ENCODE data around the gene RSPO3. TPM values are rescaled to one million over a fixed set of nuclear protein-coding genes. Genes with fewer than 3 reads are reported as not detected.

Gene RSPO3
- total RNA-seq, 1 experiment from 2014 or later, result not detected

- ChIA-PET POLR2A (interaction anchor here (0.8 kb wide), 1 partner anchor 22 kb away, joined by 3 read pairs; no protein-coding TSS in a partner anchor), CTCF (interaction anchor here (0.7 to 0.8 kb wide), 2 partner anchors 14 to 1147 kb away, joined by 3 to 4 read pairs; no protein-coding TSS in a partner anchor)
- TF ChIP-seq CTCF (IDR thresholded peaks at IDR 0.05; ENCODE audit: unreplicated experiment), result no peak
- DNase-seq (ENCODE audit: unreplicated experiment), result peak; percentile 10
- no TSS peak for BruUV-seq (replicated peaks)
- H3K36me3 Mint-ChIP-seq (ENCODE audit: insufficient read depth, unreplicated experiment), result no peaks in the 10 kb centered on the region
- no peak overlapping the region for H3K27ac Mint-ChIP-seq (ENCODE audit: low read depth, unreplicated experiment)
- peaks cover 94% of the 10 kb centered on the region for H3K27me3 Mint-ChIP-seq (ENCODE audit: insufficient read depth, unreplicated experiment)
- no peak overlapping the region for H3K4me3 Mint-ChIP-seq (ENCODE audit: unreplicated experiment)
- H3K4me1 Mint-ChIP-seq (ENCODE audit: insufficient read depth, unreplicated experiment), result no peaks in the 10 kb centered on the region
- H3K9me3 Mint-ChIP-seq (ENCODE audit: unreplicated experiment), result no peaks in the 10 kb centered on the region
- intact Hi-C loops (cut with micrococcal nuclease), result no loop called here
Observed at GRCh38 chr6:127176146-127176545, 57.7 kb downstream of the RSPO3 start.

GRCh38 chr6:127177030-127177922 is 58.8 kb downstream of the RSPO3 start:
- CTCF ChIA-PET, result no interaction called here
- H3K4me1 Mint-ChIP-seq (ENCODE audit: insufficient read depth, unreplicated experiment), result no peaks in the 10 kb centered on the region
- intact Hi-C loops (cut with micrococcal nuclease), result no loop called here
- H3K27me3 Mint-ChIP-seq (ENCODE audit: insufficient read depth, unreplicated experiment), result peaks cover 95% of the 10 kb centered on the region
- peak; percentile 8 for DNase-seq (ENCODE audit: unreplicated experiment)
- no peaks in the 10 kb centered on the region for H3K9me3 Mint-ChIP-seq (ENCODE audit: unreplicated experiment)
- POLR2A ChIA-PET, result interaction anchor here (0.7 kb wide), 1 partner anchor 67 kb away, joined by 3 read pairs; no protein-coding TSS in a partner anchor
- no peak overlapping the region for H3K27ac Mint-ChIP-seq (ENCODE audit: low read depth, unreplicated experiment)
- peaks cover 4% of the 10 kb centered on the region for H3K36me3 Mint-ChIP-seq (ENCODE audit: insufficient read depth, unreplicated experiment)
- BruUV-seq (replicated peaks), result no TSS peak
- no peak overlapping the region for H3K4me3 Mint-ChIP-seq (ENCODE audit: unreplicated experiment)
- TF ChIP-seq CTCF (IDR thresholded peaks at IDR 0.05; ENCODE audit: unreplicated experiment), result no peak

- H3K4me1 Mint-ChIP-seq (ENCODE audit: insufficient read depth, unreplicated experiment), result no peaks in the 10 kb centered on the region
- H3K36me3 Mint-ChIP-seq (ENCODE audit: insufficient read depth, unreplicated experiment), result peaks cover 4% of the 10 kb centered on the region
- no peak for DNase-seq (ENCODE audit: unreplicated experiment)
- H3K9me3 Mint-ChIP-seq (ENCODE audit: unreplicated experiment), result no peaks in the 10 kb centered on the region
- TF ChIP-seq CTCF (IDR thresholded peaks at IDR 0.05; ENCODE audit: unreplicated experiment), result no peak
- peaks cover 95% of the 10 kb centered on the region for H3K27me3 Mint-ChIP-seq (ENCODE audit: insufficient read depth, unreplicated experiment)
- CTCF ChIA-PET, result no interaction called here
- H3K4me3 Mint-ChIP-seq (ENCODE audit: unreplicated experiment), result no peak overlapping the region
- intact Hi-C loops (cut with micrococcal nuclease), result no loop called here
- H3K27ac Mint-ChIP-seq (ENCODE audit: low read depth, unreplicated experiment), result no peak overlapping the region
- BruUV-seq (replicated peaks), result no TSS peak
- POLR2A ChIA-PET, result interaction anchor here (0.7 kb wide), 1 partner anchor 66 kb away, joined by 3 read pairs; no protein-coding TSS in a partner anchor
Observed at GRCh38 chr6:127177923-127178231, 59.4 kb downstream of the RSPO3 start.

GRCh38 chr6:127178746-127179145 is 60.3 kb downstream of the RSPO3 start:
- Mint-ChIP-seq H3K36me3 (ENCODE audit: insufficient read depth, unreplicated experiment) (peaks cover 4% of the 10 kb centered on the region), H3K4me3 (ENCODE audit: unreplicated experiment) (no peak overlapping the region), H3K9me3 (ENCODE audit: unreplicated experiment) (no peaks in the 10 kb centered on the region), H3K4me1 (ENCODE audit: insufficient read depth, unreplicated experiment) (no peaks in the 10 kb centered on the region), H3K27ac (ENCODE audit: low read depth, unreplicated experiment) (no peak overlapping the region), H3K27me3 (ENCODE audit: insufficient read depth, unreplicated experiment) (peaks cover 95% of the 10 kb centered on the region)
- intact Hi-C loops (cut with micrococcal nuclease), result no loop called here
- no TSS peak for BruUV-seq (replicated peaks)
- DNase-seq (ENCODE audit: unreplicated experiment), result no peak
- TF ChIP-seq CTCF (IDR thresholded peaks at IDR 0.05; ENCODE audit: unreplicated experiment), result no peak
- POLR2A ChIA-PET, result no interaction called here
- CTCF ChIA-PET, result no interaction called here
